Activated CD4-positive, alpha-beta T cell treated with anti-CD3 and anti-CD28 coated beads, Interleukin-2, Interleukin-6, amounts not matched to agents 100 ng/mL and 50 ng/mL, durations not matched to agents 16 hours and 8 hours (primary cell): ENCODE measurements around the gene COL5A3.
"Not testable (repeated sequence)": the region's sequence is repeated elsewhere in the genome, so short reads cannot be mapped to it uniquely, and the experiment has no call there.

Experiments used
- DNase-seq: peaks from one replicate; pipeline ENCODE4 v3.0.0-alpha.2; 2020

Gene COL5A3

DNA sequence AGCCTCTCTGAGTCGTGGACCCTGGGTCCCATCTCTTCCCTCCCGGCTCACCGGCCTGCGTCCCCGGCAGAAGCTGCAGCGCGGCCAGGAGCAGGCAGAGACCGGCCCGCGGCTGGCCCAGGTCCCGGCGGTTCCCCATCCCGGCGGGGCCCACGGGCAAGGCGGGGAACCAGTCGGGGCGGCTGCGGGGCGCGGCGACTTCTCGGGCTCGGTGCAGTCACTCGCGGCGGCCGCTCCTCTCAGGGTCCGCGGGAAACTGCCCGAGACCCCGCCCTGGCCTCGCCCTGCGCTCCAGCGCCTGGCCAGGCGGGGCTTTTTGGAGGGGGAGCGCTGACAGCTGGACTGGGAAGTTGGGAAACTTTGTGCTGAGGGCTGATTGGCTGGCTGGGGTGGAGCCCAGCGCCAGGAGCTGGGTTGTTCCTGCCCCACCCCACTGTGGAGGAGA is at the start of gene COL5A3:
Gene COL5A3 (minus strand): TSS at position 258 of the 445 bp plus-strand sequence. CDS start 119 bp downstream, at position 139.
- no peak for DNase-seq

DNA sequence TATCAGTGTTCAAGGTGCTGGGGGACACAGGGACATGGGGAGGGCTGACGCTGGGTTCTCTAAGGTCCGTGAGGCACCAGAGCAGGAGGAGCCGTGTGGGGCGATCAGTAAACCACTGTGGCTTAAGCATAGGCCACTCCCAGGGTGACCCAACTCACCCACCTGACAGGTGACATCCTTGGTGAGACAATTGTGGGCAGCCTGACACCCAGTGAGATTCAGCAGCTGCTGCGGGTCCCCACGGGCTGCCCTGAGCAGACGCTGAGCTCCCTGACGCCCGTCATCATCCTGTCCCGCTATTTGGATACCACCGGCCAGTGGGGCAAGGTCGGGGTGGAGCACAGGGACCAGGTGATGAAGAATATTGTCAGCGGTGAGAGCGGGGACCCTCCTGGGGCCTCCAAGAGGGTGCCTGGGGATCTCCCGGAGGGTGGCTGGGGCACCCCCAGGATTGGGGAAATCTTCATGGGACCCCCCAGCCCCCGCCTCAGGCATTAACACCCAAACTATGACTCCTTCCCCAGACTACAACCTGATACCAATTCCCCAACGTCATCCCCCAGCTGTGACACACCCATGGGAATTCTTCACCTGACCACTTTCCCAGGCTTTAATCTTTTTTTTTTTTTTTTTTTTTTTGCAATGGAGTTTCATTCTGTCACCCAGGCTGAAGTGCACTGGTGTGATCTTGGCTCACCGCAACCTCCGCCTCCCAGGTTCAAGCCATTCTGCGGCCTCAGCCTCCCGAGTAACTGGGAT is 42.5 kb upstream of the COL5A3 start:
- DNase-seq: no peak

DNA sequence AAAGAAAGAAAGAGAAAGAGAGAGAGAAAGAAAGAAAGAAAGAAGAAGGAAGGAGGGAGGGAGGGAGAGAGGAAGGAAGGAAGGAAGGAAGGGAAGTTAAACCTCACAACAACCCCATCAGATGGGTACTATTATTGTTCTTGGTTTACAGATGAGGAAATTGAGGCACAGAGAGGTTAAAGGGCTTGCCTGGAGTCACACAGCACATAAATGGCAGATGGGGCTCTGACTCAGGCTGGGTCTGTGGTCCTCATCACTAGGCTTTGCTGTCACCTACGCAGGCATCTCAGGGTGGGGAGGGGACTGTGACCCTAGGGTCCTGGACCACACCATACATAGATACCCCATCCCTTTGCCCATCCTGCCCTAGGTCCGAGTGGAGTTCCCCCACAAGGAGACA is 39.3 kb upstream of the COL5A3 start:
- no peak for DNase-seq

DNA sequence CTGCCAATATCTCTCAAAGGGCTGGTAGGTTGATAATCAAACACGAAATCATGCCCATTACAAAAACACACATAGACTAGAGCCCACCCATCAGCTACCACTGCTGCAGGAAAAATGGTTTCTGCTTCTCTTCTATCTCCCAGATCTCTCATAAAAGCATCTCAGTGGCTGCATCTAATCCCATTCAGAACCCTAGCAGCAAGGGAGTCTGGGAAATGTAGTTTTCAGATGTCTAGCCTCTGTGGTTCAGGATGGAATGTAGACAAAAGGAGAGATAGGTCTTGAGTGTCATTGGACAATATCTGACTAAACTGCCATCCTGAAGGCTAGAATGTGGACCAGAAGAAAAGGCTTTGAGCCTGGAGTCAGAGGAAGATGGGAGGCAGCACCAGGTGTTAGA is 35.1 kb upstream of the COL5A3 start:
- no peak for DNase-seq

DNA sequence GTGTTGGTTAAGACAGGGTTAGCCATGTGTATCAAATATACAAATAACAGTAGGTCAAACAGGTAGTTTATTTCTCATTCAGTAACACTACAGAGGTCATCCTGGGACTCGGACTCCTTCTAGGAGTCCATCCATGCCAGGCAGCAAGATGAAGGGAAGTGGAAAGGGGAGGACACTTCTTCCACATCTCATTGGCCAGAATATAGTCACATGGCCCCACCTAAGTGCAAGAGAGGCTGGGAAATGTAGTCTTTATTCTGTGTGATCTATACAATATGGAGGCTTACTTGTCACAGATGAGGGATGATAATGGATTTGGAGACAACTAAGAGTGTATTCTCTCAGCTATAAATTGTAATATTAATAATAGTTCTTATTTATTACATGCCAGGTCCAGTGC is 34.1 kb upstream of the COL5A3 start:
- peak; percentile 12 for DNase-seq

DNA sequence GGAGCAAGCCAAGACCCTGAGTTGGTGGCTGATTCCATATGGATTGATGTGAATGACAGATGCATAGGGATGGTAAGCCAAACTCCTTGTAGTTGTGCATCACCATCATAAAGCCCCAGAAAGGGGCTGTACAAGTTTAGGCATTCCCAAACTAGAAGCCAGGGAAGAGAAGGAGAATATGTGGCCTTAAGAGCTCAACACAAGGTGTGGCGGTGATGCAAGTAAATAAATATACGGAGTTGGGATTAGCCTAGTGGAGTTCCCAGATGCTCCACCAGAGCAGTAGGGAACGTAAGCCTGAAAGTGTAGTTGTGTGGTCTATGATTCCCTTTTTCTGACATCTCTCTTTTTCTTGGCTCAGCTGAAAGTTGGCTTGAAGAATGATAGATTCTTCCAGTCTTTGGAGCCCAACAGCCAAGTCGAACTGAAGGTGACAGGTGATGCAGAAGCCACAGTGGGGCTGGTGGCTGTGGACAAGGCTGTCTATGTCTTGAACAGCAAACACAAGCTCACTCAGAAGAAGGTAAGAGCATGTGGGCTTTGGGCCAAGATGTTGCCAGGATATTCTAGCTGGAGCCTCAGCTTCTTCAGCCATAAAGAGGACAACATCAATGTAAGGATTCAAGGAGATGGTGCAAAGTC is 33.1 kb upstream of the COL5A3 start:
- DNase-seq: no peak

DNA sequence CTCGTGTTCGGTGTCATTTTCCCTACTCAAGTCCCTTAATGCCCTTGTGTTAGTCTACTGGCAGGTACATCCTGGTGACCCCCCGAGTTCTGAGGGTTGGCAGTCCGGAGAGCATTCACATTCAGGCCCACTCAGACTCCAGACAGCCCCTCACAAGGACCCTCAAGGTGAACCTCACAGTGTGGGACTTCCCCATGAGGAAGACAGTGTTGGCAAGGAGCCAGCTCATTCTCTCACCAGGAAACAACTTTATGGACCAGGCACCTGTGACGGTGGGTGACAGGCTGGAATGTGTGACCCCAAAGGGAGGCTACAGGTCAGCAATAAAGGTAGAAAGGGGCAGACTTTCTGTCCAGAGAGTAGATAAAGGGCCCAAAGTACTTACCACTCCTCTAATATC is 27.5 kb upstream of the COL5A3 start:
- DNase-seq: no peak

DNA sequence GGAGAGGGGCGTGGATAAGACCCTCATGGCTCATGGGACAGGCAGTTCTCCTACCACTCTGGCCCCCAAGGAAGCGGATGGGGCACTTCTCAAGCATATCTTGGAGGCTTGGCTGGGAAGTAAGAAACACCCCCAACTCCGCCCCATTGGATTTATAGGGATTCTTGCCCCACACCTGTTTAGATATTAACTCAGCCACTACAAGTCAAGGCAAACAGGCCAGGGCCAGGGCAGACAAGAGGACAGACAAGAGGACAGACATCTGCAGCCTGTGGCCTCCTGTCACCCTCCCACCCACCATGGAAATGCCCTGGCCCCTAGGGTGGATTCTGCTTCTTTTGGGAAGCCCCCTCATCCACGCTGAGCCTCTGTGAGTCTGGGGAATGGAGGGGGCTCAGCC is 27.1 kb upstream of the COL5A3 start:
- no peak for DNase-seq

DNA sequence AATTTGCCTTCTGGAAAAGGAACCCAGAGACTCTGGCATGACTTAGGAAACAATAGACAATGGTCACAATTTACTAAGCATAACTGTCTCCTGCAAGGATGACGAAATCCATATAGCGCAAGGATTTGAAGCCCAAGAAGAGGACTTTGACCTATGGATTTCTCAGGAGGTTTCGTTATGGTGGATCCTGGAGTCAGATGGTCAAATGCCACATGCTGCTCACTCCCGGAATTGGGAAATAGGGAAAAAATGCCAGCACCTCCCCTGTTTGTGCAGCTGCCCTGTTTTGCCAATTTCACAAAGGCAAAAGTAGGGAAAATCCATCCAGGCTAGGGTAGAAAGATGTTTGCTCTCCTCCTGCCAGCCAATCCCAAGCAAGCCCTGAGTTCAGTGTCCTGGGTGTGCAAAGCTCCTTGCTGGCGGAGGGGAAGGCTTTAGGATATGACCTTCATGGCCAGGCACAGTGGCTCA is 26.3 kb upstream of the COL5A3 start:
- DNase-seq: no peak

DNA sequence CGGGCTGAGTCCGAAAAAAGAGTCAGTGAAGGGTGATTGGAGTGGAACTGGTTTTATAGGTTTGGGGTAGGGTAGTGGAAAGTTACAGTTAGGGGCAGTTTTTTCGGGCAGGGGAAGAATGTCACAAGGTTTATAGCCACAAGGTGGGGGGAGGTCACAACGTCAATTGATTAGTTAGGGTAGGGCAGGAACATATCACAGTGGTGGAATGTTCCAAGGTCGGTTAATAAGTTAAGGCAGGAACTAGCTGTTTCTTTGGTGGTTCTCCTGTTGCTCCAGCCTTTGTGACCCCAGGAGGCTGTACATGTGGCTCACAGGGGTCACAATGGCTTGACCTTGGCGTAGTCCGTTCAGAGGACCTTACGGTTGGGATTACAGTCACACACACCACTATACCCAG is 23.3 kb upstream of the COL5A3 start:
- no peak for DNase-seq

DNA sequence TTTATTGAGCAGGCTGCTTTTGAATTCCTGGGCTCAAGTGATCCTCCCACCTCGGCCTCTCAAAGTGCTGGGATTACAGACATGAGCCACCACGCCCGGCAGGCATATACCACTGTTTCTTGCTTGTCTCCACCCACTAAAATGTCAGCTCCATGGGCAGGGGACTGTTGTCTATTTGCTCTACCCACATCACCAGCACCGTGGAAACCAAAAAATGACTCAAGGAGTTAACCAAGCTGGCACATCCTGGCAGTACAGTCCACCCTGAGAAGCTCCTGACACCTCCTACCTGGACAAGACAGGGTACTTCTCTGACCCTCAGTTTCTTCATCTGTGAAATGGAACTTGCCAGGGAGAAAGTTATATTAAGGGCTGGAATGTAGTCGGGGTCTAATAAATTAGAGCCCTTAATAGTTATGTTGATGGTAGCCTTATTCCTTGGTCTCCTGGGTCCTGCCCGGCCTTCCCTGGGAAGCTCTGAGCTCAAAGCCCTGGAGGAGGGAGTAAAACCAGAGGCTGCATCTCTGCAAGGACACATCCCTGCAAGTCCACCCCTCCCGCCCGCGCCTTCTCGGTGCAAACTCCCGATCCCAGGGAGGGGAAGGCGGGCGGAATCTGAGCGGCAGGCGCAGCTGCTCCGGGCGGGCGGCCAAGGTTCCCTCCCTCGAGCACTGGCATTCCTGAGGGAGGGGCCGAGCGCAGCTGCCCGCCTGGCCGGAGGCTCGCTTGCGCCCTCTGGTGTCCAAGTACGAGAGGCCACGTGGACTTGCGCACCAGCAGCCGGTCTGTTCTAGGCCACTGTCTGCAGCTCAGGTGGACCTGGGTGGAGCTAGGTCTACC is 17.1 kb upstream of the COL5A3 start:
- DNase-seq: peak; percentile 85

DNA sequence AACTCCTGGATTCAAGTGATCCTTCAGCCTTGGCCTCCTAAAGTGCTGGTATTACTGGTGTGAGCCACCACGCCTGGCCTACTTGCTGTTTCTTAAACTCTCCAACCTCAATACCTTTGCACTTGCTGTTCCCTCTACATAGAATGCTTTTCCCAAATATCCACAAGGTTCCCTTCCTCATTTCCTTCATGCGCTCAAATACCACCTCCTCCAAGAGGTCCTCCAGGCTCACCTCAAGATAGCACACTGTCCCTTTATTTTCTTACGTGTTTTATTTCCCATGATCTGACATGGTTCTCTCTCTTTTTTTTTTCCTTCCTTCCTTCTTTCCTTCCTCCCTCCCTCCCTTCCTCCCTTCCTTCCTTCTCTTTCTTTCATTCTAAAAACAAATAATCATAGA is 16.4 kb upstream of the COL5A3 start:
- DNase-seq: no peak

DNA sequence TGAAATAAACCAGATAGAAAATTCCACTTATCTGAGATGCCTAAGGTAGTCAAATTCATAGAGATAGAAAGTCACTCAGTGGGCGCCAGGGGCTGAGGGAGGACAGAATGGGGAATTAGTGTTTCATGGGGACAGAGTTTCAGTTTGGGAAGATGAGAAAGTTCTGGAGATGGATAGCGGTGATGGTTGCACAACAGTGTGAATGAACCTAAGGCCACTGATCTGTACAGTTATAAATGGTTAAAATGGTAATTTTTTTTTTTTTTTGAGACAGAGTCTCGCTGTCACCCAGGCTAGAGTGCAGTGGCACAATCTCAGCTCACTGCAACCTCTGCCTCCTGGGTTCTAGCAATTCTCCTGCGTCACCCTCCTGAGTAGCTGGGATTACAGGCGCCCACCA is 12.8 kb upstream of the COL5A3 start:
- DNase-seq: not testable (repeated sequence)

DNA sequence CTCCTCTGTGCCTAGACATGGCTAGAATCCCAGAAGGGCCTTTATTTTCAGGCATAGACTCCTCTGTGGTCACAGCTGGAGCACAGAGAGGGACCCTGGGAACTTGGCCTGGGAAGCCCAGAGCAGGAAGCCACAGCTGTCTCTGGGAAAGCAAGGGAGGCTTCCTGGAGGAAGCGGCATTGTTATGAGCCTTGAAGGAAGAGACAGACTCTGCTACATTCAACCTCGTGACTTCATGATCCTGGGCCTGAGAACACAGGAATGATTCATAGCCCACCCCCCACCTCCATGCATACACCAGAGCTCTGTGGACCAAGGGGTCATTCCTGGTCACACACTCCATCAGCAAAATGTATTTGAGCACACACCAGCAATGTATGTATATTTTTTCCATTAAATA is 11.6 kb upstream of the COL5A3 start:
- no peak for DNase-seq

DNA sequence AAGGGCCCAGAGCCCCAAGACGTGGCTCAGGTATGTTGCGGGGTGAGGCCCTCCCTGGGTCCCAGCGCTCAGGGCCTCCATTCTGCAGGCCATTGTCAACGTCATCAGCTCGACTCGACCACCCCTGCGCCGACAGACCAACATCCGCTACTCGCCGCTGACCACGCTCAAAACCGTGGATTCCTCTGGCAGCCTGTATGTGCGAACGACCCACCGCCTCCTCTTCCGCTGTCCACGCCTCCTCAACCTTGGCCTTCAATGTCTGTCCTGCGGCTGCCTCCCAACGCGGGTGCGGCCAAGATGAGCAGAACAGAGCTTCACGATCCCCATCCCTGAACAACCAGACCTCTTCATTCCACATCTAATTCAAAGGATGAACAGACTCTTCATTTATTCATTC is 11.1 kb upstream of the COL5A3 start:
- DNase-seq: no peak

DNA sequence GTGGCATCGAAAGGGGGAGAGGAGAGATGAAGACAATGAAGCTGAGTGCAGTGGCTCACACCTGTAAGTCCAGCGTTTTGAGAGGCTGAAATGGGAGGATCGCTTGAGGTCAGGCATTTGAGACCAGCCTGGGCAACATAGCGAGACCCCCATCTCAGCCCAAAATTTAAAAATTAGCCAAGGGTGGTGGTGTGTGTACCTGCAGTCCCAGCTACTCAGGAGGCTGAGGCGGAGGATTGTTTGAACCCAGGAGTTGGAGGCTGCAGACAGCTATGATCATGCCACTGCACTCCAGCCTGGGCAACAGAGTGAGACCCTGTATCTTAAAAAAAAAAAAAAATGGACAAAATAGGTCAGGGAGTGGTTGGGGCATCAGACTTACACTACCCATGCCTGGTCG is 10.5 kb upstream of the COL5A3 start:
- no peak for DNase-seq

DNA sequence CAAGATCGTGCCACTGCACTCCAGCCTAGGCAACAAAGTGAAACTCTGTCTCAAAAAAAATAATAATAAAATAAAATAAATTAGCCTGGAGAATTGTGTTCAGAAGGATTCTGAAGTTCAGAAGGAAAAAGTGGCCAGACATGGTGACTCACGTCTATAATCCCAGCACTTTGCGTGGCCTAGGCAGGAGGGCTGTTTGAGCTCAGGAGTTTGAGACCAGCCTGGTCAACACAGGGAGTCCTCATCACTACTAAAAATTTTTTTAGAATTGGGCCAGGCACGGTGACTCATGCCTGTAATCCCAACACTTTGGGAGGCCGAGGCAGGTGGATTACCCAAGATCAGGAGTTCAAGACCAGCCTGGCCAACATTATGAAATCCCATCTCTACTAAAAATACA is 8.9 kb upstream of the COL5A3 start:
- DNase-seq: no peak

DNA sequence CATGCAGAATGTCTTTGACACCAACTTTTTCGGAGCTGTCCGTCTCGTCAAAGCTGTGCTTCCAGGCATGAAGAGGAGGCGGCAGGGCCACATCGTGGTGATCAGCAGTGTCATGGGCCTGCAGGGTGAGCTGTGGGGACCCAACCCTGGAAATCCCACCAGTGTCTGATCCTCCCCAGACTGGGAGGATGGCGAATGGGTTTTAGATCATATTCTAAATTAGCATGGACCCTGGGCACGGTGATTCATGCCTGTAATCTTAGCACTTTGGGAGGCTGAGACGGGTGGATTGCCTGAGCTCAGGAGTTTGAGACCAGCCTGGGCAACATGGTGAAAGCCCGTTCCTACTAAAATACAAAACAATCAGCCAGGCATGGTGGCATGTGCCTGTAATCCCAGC is 8.5 kb upstream of the COL5A3 start:
- no peak for DNase-seq

DNA sequence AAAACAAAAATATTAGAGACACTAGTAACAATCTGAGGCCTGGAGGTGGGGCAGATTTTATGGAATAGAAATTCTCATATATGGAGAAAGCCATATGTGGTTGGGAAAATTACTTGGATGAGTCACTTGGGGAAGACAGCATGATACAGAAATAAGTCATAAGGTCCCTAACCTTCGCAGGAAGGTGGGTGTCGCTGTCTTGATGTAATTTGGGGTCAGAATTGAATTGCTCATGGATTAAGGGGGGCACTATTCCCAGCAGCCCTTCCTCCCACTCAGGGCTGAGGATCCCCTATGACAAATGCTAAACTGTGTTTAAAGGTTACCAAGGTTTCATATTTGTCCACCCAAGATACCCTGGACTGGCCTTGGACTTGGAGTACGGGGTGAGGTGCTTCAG is 8.0 kb upstream of the COL5A3 start:
- DNase-seq: no peak

DNA sequence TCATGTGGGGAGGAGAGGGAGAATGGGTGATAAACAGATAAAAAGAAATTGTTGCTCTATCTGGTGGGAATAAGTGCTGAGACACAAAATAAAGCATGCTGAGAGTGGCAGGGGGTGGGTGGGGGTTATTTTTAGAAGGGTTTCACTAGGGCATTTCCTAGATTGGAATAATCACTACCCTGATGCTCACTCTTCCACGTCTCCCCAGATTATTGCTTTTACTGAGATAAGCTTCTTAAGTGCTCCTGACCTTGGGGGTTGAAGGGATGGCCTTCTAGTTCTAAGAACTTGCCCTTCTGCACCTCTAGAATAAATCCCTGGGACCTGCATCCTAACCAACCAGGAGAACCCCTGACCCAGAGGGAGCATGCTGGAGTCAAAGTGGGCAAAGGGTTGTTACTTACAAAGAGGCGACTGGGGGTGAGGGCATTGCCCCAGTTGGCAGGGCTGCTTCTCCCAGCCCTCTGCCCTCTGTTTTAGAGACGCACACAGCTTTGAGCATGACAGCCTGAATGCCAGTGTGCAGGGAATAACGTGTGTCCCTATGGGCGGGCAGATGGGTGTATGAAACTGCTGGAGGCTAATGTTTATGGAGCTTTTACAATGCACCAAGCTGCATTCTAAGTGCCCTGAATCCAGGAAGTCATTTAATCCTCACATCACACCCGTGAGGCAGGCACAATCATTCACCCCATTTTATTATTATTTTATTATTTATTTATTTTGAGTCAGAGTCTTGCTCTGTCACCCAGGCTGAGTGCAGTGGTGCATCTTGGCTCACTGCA is 3.7 kb upstream of the COL5A3 start:
- DNase-seq: no peak

DNA sequence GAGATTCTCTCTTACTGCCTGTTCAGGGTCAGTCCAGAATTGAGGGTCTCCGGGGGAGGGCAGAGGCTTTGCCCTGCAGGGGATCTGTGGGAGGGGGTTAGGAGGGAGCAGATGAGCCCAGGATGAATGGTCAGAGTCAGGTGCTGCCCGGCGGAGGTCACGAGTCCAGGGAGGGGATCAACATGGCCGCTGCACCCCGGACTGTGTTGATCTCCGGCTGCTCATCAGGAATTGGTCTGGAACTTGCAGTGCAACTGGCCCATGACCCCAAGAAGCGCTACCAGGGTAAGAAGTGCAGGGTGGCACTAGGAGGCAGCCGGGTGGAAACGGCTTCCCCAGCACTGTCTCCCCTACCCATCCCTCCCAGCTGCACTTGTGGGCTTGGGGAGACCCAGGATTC is 3.0 kb upstream of the COL5A3 start, which contains the start of gene RDH8:
Gene RDH8 (plus strand): TSS at position 168 of the 400 bp plus-strand sequence. CDS start 15 bp downstream, at position 183.
- DNase-seq: no peak

DNA sequence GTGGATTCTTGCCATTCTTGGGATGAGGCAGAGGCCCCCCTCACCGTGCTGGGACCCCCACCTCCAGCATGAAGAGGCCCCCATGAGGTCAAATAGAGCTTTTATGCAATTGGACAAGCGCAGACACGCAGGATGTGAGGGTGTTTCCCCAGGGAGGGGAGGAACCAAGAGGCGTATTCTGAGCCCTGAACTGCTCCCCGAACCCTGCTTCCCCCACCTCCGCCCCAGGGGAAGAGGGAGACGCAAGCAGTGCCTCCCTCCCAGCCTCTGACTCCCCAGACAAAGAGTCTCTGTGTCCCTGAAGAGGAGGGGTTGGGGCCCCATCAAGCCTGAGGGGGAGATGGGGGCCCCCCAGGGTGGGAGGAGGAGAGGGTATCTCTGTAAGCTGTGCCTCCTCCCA is 1.7 kb upstream of the COL5A3 start:
- no peak for DNase-seq

DNA sequence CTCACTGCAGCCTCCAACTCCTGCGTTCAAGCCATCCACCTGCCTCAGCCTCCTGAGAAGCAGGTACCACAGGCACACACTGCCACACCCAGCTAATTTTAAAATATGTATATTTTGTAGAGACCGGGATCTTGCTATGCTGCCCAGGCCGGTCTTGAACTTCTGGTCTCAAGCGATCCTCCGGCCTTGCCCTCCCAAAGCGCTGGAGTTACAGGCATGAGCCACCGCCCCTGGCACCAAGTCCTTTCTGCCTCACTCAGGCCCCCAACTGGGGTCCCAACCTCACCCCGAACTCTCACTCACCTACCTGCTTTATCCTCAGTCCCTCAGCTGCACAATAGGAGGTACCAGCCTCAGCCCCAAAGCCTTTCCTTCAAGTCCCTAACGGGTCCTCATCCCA is 635 bp upstream of the COL5A3 start:
- DNase-seq: no peak
